ENCODE measurements around the gene STXBP3.
"Not testable (repeated sequence)": the region's sequence is repeated elsewhere in the genome, so short reads cannot be mapped to it uniquely, and the experiment has no call there.

Gene STXBP3

DNA sequence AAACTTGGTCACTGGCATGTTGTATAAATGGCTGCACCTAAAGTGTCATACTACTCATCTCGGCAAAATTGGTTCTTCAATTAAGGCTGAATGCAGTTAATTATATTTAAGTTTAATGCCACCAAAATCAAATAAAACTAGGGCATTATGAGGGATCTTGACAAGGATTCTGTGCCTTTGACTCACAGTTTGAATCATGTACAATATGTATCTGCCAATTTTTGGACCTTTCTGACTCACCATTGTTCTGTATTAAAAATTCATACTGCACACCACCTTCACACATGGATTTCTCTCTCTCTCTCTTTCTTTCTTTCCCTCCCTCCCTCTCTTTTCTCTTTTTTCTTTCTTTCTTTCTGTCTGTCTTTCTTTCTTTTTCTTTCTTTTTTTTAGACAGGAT, 14.1 kb upstream of the STXBP3 start:
- no peak for DNase-seq

DNA sequence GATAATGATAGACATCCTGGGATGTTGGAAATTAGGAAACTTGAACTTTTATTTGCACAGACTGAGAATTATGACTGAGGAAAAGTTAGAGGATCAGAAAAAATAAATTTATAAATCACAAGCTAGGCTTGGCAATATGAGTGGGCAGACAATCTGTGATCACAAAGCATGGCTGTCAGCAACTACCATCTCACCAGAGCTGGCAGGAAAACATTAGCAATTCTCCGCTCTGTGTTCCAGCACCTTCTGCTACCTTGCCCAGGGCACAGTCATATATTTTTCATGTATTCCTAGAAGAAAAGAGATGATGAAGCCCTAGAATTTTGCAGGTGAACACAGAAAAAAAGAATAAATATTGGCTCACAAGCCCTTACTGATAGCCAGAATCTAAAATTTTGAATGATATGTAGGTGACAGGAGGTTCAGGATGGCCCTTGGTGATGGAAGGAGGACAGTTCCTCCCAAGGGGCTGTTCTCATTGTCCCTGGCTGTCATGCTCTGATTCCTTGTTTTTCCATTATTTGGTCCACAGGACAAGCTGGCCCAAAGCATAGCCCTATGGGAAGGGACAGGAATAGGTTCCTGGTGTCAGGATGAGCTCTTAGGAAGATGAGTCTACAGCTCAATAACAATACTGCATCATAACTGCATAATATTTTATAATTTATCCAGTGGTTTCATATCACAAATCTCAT, 12.2 kb upstream of the STXBP3 start:
- no peak for DNase-seq

DNA sequence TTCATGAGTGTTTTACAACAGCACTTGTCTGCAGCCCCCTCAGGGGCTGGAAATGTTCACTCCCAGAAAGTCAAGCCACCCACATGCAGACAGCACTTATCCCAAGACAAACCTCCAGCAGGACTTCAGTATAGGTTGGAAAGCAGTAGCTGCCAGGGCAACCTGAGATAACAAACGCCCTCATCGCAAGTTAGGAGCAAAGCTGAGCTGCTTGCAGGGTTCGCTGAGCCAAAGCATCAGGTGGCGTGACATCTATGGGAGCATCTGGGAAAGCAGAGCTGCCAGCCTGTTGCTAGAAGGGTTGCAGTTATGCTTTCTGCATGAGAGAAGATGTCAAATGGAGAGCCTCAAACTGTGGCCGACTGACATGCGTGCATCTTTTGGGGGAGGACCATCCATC, 4.2 kb upstream of the STXBP3 start:
- no peak for DNase-seq

- DNase-seq, result no peak
Observed at GRCh38 chr1:108745980-108746381, 493 bp upstream of the STXBP3 start.

- DNase-seq, result peak; percentile 69
Observed at GRCh38 chr1:108747171-108747850, 837 bp downstream of the STXBP3 start.

DNA sequence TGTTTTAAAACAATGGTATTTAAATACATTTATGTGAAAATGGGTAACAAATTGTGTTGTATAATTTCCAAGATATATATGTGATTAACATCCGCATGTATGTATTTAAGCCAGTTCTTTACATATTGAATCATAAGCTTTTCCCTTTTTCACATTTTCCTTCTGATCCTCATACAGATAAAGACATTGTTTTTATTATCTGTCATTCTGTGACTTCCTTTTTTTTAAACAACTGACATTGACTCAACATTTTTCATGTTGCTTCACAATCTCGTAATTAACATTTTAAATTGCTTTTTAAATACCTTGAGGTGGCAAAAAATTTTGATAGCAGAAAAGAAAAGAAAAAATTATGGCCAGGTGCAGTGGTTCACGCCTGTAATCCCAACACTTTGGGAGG, 1.4 kb downstream of the STXBP3 start:
- DNase-seq, result no peak

DNA sequence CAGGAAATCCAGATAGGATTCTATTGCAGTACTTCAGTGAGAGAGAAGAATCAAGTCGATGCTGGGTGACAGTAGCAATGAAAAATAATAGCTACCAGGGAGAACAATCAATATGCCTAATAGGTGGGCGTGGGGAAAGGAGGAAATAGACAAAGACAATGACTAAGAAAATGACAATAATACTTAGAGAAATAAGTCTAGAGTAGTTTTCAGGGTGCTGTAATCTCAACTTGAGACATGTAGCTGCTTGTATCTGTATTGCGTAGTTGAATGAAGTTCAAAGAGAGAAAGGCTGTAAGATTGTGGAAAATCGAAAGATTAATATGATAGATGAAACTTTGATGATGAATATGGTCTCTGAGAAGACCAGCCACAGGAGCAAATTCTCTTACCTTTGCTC, 2.6 kb downstream of the STXBP3 start:
- no peak for DNase-seq

DNA sequence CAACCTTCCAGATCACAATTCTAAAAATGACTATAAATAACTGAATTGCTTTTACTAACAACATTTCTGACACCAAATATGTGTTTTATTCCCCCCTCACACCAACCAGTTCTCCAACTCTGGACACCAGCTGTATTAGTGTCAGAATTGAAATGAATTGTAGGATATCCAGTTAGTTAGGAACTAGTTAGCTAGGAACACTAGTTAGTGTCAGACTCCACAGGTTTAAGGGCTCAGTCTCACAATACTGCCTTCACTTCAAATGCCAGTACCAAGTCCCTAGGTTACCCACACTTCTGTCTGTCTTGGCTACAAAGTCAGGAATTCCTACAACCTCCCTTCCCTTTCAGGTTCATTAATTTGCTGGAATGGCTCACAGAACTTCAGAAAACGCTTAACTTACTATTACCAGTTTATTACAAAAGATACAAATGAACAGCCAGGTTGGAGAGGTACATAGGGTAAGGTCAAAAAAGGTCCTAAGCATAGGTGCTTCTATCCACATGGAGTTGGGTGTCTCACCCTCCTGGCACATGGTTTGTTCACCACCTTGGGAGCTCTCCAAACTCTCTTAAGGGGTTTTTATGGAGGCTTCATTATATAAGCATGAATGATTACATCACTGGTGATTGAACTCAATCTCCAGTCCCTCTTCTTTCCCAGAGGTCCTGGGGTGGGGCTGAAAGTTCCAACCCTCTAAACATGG, 4.2 kb downstream of the STXBP3 start:
- DNase-seq, result no peak

DNA sequence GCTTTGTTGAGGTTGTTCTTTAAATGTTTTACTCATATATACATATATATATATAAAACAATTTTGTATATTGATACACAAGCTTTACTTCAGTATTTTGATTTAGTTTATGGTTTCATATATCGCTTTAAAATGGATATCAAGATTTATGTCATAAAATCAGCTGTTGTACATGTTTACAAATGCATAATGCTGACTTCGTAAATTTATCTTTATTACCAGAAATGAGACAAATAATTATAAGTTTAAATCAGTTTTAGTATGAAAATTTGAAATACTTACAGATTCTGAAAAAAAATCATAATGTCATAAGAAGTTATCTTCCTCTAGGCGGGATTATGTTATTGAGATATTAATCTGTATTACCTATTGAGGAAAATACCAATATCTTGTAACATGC, 6.9 kb downstream of the STXBP3 start:
- DNase-seq, result no peak

DNA sequence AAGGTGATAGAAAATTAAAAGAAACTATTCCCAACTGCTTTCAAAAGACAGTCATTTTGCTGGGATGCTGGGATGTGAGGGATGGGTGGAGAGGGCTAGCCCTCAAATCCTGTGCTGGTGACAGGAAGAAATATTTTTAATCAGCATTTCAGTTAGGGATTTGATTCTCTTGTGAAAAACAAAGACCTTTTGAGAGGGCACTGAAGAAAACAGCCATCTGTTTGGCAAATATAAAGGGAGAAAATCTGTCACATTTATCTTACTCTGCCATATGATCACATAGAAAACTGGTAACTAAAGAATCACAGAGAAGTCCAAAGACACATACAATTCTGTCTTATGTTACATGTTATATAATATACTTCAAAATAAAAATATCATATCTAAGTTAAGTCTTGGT, 12.3 kb downstream of the STXBP3 start:
- DNase-seq, result no peak

- DNase-seq, result no peak
Observed at GRCh38 chr1:108767115-108767514, 20.6 kb downstream of the STXBP3 start.

DNA sequence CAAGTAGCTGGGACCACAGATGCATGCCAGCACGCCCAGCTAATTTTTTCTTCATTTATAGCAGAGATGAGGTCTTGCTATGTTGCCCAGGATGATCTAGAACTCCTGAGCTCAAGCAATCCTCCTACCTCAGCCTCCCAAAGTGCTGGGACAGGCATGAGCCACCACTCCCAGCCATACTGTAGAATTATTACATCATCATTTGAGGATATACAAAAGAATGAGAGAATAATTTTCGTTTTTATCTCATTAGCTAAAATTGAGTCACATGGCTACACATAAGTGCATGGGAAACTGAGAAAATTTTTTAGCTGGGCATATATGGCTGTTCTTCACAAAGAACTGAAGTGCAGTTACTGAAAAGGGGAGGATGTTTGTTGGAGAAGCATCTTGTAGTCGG, 21.2 kb downstream of the STXBP3 start:
- no peak for DNase-seq

DNA sequence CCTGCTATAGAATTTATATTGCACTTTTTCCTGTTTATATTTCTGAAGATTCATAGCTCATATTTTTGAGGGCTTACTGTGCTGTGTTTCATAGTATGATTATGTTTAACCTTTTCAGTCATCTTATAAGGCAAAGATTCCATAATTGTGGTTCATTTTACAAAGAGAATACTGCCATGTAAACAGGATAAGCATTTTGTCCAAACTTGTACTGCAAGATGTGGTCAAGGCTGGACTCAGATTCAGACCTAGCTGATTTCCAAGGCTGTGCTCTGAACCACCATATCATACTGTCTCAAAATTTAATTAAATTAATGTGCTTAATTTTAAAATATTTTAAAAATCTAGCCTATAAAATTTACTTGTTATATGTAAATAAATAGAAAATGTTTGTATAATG, 31.4 kb downstream of the STXBP3 start:
- DNase-seq, result no peak

- DNase-seq, result no peak
Observed at GRCh38 chr1:108779455-108779854, 33.0 kb downstream of the STXBP3 start.

DNA sequence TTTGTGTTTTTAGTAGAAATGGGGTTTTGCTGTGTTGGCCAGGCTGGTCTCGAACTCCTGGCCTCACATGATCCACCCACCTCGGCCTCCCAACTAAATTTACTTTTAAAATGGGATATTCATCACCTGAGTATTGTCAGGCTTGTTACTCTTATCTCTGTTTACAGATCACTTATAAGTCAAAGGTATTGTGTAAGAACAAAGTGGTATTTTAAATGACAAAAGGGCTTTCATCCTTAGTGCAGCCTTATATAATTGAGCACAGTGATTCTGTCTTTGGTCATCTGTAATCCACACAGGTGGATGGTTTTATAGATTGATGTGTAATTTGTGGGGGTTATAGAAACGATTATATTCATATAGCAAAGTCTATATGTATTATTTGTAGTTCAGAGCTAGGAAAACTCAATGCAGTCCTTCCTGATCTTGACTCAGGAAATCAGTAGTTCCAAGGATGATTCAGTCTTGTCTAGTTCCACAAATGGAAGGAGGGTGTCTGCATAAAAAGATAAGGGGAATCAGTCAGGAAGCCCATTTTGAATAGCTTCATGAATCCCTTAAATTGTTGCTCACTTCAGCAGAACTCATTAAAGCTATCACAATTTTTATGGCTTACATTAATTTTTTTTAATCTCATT, 34.6 kb downstream of the STXBP3 start:
- DNase-seq, result no peak

GRCh38 chr1:108781575-108781944, 35.1 kb downstream of the STXBP3 start:
- not testable (repeated sequence) for DNase-seq

GRCh38 chr1:108785264-108785663, 38.8 kb downstream of the STXBP3 start:
- DNase-seq, result no peak

DNA sequence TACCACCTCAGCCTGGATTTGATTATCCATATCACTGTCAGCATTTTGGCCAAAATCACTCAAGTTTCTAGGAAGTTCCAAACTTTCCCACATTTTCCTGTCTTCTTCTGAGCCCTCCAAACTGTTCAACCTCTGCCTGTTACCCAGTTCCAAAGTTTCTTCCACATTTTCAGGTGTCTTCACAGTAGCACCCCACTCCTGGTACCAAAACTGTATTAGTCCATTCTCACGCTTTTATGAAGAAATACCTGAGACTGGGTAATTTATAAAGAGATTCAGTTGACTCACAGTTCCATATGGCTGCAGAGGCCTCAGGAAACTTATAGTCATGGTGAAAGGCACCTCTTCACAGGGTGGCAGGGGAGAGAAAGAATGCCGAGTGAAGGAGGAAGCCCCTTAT, 39.4 kb downstream of the STXBP3 start:
- DNase-seq, result no peak

GRCh38 chr1:108791790-108792189, 45.3 kb downstream of the STXBP3 start:
- no peak for DNase-seq

DNA sequence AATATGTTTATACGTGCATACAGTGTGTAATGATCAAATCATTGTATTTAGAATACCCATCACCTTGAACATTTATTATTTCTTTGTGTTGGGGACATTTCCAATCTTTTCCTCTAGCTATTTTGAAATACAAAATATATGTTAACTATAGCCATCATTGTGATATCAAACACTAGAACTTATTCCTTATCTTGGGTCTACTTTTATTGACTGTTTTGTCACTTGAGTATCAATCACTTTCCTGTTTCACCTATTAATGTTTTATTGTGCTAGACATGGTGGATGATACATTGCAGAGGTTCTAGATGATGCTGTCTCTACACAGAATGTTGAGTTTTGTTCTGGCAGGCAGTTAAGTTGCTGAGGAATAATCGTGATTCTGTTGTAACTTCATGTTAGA, 45.9 kb downstream of the STXBP3 start:
- DNase-seq, result no peak

DNA sequence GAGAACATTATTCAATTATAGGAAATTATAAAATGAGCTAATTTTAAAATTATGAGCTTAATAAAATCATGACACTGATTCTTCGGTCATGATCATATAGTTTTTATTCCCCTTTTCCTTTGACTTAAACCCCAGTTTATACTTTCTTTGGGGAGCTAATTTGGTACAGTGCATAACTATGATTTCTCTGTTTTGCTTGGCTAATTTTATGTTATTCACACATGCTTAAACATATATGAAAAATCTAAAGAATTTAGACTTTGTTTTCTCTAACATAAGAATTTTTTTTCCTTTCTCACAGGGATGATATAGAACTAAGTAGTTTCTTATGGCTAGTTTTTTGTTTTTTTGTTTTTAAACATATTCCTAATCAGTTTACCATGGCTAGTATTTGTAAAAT, 52.5 kb downstream of the STXBP3 start:
- no peak for DNase-seq

- no peak for DNase-seq
Observed at GRCh38 chr1:108801101-108801500, 54.6 kb downstream of the STXBP3 start.

- no peak for DNase-seq
Observed at GRCh38 chr1:108803548-108803947, 57.1 kb downstream of the STXBP3 start.

DNA sequence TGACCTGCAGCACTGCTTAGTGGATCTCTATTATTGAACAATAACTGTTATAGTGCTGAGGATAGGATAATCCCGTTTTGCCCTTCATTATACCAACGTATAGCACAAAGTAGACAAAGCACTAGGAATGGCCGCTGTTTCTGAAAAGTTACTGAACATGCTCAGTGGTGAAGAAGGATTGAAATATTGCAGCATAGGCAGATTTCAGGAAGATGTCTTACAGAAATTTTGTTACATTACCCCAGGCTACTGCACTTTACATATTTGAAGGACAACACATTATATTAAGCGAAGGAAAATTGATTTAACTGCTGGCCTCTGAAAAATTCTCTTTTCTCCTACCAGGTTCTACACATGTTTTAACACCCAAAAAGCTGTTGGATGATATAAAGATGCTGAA, 62.0 kb downstream of the STXBP3 start:
- no peak for DNase-seq
